Activated CD4-positive, CD25-positive, alpha-beta regulatory T cell treated with anti-CD3 and anti-CD28 coated beads, Interleukin-2, amount 50 U/mL, for 16 hours (primary cell): Measurements from ENCODE around the gene PCDHA12.
"Not testable (repeated sequence)": the region's sequence is repeated elsewhere in the genome, so short reads cannot be mapped to it uniquely, and the experiment has no call there.

Experiments used
- DNase-seq: peaks from one replicate; pipeline ENCODE4 v3.0.0-alpha.2; 2020; ENCODE audit warnings: low read depth, low spot score

The PCDHA12 gene, protein sequence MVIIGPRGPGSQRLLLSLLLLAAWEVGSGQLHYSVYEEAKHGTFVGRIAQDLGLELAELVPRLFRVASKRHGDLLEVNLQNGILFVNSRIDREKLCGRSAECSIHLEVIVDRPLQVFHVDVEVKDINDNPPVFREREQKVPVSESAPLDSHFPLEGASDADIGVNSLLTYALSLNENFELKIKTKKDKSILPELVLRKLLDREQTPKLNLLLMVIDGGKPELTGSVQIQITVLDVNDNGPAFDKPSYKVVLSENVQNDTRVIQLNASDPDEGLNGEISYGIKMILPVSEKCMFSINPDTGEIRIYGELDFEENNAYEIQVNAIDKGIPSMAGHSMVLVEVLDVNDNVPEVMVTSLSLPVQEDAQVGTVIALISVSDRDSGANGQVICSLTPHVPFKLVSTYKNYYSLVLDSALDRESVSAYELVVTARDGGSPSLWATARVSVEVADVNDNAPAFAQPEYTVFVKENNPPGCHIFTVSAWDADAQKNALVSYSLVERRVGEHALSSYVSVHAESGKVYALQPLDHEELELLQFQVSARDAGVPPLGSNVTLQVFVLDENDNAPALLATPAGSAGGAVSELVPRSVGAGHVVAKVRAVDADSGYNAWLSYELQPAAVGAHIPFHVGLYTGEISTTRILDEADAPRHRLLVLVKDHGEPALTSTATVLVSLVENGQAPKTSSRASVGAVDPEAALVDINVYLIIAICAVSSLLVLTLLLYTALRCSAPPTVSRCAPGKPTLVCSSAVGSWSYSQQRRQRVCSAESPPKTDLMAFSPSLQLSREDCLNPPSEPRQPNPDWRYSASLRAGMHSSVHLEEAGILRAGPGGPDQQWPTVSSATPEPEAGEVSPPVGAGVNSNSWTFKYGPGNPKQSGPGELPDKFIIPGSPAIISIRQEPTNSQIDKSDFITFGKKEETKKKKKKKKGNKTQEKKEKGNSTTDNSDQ

DNA sequence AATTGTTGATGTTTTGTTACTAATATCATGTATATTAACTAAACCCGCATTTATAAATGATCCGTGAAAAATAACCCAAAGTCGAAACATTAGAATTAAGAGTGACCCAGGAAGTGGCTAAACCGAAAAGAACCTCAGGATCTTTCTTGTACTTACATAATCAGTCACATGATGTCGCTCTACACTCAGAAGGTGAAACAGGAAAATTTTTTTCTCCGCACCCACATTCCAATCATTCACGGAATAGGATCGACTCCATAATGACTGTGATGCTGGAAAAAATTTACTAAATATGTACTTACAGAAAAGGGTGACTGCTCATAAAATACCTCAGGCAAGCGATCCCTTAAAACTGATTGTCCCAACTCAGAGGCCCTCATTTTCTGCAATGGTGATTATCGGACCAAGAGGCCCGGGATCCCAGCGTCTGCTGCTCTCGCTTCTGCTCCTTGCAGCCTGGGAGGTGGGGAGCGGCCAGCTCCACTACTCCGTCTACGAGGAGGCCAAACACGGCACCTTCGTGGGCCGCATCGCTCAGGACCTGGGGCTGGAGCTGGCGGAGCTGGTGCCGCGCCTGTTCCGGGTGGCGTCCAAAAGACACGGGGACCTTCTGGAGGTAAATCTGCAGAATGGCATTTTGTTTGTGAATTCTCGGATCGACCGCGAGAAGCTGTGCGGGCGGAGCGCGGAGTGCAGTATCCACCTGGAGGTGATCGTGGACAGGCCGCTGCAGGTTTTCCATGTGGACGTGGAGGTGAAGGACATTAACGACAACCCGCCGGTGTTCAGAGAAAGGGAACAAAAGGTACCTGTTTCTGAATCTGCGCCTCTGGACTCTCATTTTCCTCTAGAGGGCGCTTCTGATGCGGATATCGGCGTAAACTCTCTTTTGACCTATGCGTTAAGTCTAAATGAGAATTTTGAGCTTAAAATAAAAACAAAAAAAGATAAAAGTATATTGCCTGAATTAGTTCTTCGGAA lies at the start of gene PCDHA12:
TSS of gene PCDHA12 (plus strand) at position 224 of the 981 bp plus-strand sequence. CDS start at position 389, 165 bp downstream.
- DNase-seq: no peak

DNA sequence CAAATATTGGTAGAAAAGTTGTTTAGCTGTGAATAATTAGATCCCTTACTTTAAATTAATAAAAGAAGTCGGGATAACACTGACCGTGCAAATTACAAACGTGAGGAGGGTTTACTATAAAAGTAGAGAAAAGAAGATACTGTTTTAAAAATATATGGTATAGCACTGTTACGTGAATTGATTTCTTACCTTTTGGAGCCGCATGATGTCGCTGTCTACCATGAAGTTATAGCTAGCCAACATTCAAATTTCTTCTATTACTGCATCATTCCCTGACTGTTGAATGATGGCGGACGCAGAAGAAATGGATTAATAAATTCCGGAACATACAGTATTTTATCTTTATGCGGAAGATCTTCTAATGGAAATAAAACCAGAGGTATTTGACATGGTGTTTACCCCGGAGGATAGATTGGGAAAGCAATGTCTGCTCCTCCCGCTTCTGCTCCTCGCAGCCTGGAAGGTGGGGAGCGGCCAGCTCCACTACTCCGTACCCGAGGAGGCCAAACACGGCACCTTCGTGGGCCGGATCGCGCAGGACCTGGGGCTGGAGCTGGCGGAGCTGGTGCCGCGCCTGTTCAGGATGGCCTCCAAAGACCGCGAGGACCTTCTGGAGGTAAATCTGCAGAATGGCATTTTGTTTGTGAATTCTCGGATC lies 47.3 kb upstream of the PCDHA12 start, which contains the start of gene PCDHA6:
TSS of gene PCDHA6 (plus strand) at position 257 of the 658 bp plus-strand sequence. CDS start at position 389, 132 bp downstream.
- no peak for DNase-seq

DNA sequence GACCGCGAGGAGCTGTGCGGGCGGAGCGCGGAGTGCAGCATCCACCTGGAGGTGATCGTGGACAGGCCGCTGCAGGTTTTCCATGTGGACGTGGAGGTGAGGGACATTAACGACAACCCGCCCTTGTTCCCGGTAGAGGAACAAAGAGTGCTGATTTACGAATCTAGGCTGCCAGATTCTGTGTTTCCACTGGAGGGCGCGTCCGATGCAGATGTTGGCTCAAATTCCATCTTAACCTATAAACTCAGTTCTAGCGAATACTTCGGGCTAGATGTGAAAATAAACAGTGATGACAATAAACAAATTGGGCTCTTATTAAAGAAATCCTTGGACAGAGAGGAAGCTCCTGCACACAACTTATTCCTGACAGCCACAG lies 46.8 kb upstream of the PCDHA12 start:
- DNase-seq: no peak

DNA sequence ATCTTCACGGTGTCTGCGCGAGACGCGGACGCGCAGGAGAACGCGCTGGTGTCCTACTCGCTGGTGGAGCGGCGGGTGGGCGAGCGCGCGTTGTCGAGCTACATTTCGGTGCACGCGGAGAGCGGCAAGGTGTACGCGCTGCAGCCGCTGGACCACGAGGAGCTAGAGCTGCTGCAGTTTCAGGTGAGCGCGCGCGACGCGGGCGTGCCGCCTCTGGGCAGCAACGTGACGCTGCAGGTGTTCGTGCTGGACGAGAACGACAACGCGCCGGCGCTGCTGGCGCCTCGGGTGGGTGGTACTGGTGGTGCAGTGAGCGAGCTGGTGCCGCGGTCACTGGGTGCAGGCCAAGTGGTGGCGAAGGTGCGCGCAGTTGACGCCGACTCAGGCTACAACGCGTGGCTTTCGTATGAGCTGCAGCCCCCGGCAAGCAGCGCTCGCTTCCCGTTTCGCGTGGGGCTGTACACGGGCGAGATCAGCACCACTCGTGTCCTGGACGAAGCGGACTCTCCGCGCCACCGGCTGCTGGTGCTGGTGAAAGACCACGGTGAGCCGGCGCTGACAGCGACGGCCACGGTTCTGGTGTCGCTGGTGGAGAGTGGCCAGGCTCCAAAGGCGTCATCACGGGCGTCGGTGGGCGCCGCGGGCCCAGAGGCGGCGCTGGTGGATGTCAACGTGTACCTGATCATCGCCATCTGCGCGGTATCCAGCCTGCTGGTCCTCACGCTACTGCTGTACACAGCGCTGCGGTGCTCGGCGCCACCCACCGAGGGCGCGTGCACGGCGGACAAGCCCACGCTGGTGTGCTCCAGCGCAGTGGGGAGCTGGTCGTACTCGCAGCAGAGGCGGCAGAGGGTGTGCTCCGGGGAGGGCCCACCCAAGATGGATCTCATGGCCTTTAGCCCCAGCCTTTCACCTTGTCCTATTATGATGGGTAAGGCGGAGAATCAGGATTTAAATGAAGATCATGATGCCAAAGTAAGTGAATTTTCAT lies 45.3 kb upstream of the PCDHA12 start:
- not testable (repeated sequence) for DNase-seq

DNA sequence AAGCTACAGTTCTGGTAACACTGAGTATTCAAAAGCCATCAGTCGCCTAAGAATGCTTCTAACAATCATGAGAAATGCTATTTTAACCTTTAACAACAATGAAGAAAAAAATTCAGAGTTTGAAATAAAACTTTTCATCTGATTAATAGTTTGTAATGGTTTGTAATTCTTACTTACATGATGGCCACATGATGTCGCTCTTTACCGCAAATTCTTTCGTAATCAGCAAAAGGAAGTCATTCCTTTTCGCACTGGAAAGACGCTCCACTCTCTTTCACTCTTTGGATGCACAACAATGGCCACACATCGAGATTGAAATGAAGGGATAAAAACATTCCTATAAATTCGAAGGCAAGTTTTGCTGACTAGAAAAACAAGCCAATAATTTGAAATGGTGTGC lies 41.1 kb upstream of the PCDHA12 start, which contains the start of gene PCDHA7:
TSS of gene PCDHA7 (plus strand) at position 277 of the 400 bp plus-strand sequence. CDS start at position 392, 115 bp downstream.
- no peak for DNase-seq

DNA sequence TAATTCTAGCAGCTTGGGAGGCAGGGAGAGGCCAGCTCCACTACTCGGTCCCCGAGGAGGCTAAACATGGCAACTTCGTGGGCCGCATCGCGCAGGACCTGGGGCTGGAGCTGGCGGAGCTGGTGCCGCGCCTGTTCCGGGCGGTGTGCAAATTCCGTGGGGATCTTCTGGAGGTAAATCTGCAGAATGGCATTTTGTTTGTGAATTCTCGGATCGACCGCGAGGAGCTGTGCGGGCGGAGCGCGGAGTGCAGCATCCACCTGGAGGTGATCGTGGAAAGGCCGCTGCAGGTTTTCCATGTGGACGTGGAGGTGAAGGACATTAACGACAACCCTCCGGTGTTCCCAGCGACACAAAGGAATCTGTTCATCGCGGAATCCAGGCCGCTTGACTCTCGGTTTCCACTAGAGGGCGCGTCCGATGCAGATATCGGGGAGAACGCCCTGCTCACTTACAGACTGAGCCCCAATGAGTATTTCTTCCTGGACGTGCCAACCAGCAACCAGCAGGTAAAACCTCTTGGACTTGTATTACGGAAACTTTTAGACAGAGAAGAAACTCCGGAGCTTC lies 40.6 kb upstream of the PCDHA12 start:
- DNase-seq: not testable (repeated sequence)

DNA sequence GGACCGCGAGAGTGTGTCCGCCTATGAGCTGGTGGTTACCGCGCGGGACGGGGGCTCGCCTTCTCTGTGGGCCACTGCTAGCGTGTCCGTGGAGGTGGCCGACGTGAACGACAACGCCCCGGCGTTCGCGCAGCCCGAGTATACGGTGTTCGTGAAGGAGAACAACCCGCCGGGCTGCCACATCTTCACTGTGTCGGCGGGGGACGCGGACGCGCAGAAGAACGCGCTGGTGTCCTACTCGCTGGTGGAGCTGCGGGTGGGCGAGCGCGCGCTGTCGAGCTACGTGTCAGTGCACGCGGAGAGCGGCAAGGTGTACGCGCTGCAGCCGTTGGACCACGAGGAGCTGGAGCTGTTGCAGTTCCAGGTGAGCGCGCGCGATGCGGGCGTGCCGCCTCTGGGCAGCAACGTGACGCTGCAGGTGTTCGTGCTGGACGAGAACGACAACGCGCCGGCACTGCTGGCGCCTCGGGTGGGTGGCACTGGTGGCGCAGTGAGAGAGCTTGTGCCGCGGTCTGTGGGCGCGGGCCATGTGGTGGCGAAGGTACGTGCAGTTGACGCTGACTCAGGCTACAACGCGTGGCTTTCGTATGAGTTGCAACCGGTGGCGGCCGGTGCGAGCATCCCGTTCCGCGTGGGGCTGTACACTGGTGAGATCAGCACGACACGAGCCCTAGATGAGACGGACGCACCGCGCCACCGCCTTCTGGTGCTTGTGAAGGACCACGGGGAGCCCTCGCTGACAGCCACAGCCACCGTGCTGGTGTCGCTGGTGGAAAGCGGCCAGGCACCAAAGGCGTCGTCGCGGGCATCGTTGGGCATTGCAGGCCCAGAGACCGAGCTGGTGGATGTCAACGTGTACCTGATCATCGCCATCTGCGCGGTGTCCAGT lies 39.2 kb upstream of the PCDHA12 start:
- DNase-seq: no peak

DNA sequence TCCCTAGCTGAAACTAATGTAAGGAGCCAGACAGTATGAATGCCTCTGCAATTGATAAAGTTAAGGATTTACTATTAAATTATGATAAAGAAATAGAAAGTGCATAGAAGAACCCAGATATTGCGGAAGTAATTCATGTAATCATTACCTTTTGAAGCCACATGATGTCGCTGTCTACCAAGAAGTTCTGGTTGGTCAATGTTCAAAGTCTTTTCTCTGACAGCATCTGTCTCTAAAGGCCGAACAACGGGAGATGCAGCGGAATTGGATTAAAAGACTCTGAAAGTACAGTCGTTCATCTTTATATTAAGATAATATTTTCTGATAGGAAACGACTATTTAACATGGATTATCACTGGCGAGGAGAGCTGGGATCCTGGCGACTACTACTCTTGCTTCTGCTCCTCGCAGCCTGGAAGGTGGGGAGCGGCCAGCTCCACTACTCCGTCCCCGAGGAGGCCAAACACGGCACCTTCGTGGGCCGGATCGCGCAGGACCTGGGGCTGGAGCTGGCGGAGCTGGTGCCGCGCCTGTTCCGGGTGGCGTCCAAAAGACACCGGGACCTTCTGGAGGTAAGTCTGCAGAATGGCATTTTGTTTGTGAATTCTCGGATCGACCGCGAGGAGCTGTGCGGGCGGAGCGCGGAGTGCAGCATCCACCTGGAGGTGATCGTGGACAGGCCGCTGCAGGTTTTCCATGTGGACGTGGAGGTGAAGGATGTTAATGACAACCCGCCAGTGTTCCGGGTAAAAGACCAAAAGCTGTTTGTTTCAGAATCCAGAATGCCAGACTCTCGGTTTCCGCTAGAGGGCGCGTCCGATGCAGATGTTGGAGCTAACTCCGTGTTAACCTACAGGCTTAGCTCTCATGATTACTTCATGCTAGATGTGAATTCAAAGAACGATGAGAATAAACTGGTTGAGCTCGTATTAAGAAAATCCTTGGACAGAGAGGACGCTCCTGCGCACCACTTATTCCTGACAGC lies 33.8 kb upstream of the PCDHA12 start, which contains the start of gene PCDHA8:
TSS of gene PCDHA8 (plus strand) at position 210 of the 985 bp plus-strand sequence. CDS start at position 345, 135 bp downstream.
- DNase-seq: no peak

DNA sequence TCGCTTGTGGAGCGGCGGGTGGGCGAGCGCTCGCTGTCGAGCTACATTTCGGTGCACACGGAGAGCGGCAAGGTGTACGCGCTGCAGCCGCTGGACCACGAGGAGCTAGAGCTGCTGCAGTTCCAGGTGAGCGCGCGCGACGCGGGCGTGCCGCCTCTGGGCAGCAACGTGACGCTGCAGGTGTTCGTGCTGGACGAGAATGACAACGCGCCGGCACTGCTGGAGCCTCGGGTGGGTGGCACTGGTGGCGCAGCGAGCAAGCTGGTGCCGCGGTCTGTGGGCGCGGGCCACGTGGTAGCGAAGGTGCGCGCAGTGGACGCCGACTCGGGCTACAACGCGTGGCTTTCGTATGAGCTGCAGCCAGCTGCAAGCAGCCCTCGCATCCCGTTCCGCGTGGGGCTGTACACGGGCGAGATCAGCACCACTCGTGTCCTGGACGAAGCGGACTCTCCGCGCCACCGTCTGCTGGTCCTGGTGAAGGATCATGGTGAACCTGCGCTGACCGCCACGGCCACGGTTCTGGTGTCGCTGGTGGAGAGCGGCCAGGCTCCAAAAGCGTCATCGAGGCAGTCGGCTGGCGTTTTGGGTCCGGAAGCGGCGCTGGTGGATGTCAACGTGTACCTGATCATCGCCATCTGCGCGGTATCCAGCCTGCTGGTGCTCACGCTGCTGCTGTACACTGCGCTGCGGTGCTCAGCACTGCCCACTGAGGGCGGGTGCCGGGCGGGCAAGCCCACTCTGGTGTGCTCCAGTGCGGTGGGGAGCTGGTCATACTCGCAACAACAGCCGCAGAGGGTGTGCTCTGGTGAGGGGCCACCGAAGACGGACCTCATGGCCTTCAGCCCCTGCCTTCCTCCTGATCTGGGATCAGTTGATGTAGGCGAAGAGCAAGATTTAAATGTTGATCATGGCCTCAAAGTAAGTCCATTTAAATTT lies 32.0 kb upstream of the PCDHA12 start:
- no peak for DNase-seq

DNA sequence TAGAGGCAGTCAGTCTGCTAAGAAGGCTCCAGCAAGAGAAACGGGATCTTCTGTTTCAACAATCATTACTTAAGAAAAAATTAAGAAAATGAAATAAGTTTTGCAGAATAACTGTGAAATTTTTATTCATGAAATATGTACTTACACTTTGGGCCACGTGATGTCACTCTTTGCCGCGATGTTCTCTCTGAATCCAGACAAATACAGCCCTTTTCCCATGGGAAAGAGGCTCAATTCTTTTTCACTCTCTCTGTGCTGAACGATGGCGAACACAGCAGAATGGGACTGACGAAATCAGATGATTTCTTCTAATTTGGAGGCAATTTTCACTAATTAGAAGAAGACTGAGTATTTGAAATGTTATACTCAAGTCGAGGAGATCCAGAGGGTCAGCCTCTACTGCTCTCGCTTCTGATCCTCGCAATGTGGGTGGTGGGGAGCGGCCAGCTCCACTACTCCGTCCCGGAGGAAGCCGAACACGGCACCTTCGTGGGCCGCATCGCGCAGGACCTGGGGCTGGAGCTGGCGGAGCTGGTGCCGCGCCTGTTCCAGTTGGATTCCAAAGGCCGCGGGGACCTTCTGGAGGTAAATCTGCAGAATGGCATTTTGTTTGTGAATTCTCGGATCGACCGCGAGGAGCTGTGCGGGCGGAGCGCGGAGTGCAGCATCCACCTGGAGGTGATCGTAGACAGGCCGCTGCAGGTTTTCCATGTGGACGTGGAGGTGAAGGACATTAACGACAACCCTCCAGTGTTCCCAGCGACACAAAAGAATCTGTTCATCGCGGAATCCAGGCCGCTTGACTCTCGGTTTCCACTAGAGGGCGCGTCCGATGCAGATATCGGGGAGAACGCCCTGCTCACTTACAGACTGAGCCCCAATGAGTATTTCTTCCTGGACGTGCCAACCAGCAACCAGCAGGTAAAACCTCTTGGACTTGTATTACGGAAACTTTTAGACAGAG lies 26.7 kb upstream of the PCDHA12 start, which contains the start of gene PCDHA9:
TSS of gene PCDHA9 (plus strand) at position 244 of the 964 bp plus-strand sequence. CDS start at position 358, 114 bp downstream.
- DNase-seq: not testable (repeated sequence)

DNA sequence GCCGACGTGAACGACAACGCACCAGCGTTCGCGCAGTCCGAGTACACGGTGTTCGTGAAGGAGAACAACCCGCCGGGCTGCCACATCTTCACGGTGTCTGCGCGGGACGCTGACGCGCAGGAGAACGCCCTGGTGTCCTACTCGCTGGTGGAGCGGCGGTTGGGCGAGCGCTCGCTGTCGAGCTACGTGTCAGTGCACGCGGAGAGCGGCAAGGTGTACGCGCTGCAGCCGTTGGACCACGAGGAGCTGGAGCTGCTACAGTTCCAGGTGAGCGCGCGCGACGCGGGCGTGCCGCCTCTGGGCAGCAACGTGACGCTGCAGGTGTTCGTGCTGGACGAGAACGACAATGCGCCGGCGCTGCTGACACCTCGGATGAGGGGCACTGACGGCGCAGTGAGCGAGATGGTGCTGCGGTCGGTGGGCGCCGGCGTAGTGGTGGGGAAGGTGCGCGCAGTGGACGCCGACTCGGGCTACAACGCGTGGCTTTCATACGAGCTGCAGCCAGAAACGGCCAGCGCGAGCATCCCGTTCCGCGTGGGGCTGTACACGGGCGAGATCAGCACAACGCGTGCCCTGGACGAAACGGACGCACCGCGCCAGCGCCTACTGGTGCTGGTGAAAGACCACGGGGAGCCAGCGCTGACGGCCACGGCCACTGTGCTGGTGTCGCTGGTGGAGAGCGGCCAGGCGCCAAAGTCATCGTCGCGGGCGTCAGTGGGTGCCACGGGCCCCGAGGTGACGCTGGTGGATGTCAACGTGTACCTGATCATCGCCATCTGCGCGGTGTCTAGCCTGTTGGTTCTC lies 25.1 kb upstream of the PCDHA12 start:
- DNase-seq: not testable (repeated sequence)

DNA sequence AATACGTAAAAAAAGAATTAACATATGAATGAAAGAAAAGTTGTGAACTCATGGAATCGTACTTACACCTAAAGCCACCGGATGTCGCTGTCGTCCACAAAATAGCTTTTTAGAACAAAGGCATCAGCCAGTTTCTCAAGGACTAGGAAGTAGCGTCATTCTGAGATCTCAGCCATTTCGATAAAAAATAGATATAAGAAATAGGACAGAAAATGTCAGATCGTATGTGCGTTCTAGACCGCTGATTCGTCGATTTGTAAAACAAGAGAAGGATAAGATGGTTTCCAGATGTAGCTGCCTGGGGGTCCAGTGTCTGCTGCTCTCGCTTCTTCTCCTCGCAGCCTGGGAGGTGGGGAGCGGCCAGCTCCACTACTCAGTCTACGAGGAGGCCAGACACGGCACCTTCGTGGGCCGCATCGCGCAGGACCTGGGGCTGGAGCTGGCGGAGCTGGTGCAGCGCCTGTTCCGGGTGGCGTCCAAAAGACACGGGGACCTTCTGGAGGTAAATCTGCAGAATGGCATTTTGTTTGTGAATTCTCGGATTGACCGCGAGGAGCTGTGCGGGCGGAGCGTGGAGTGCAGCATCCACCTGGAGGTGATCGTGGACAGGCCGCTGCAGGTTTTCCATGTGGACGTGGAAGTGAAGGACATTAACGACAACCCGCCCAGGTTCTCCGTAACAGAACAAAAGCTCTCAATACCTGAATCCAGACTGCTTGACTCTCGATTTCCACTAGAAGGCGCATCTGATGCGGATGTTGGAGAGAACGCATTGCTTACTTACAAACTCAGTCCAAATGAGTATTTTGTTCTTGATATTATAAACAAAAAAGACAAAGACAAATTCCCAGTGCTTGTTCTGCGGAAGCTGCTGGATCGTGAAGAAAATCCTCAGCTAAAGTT lies 19.1 kb upstream of the PCDHA12 start, which contains the start of gene PCDHA10:
TSS of gene PCDHA10 (plus strand) at position 126 of the 903 bp plus-strand sequence. CDS start at position 278, 152 bp downstream.
- DNase-seq: no peak
